RWPE2 (cell line): Measurements from ENCODE around the gene ETFB.
A peak's percentile ranks its signal among the peaks of the same experiment; 100 is the strongest.

ENCODE experiments used
- ATAC-seq: fragments of 200-7000 bp; cut with Tn5 transposase; 3 replicates; pipeline ENCODE4 v1.9.1; 2021; ENCODE audit warnings: low read depth
- DNase-seq: peaks from one replicate; pipeline ENCODE4 v3.0.0-alpha.2; 2020; ENCODE audit warnings: low spot score
- H3K27ac ChIP-seq: fragments of 450-650 bp; 2 replicates; pipeline ENCODE4 v1.5.1; 2017; ENCODE audit warnings: mild to moderate bottlenecking; ENCODE audit not compliant: poor library complexity, severe bottlenecking
- H3K27me3 ChIP-seq: fragments of 250-450 bp; sonication (Bioruptor Pico); 2 replicates; pipeline ENCODE4 v1.5.1; 2021; ENCODE audit warnings: mild to moderate bottlenecking, moderate library complexity; ENCODE audit not compliant: insufficient read depth, poor library complexity, severe bottlenecking
- H3K36me3 ChIP-seq: fragments of 250-450 bp; sonication (Bioruptor Pico); 2 replicates; pipeline ENCODE4 v1.5.1; 2020; ENCODE audit warnings: low read depth, mild to moderate bottlenecking, moderate library complexity
- H3K4me1 ChIP-seq: fragments of 250-450 bp; sonication (Bioruptor Pico); 2 replicates; pipeline ENCODE4 v1.5.1; 2021; ENCODE audit warnings: mild to moderate bottlenecking, moderate library complexity; ENCODE audit not compliant: insufficient read depth, poor library complexity, severe bottlenecking
- H3K4me3 ChIP-seq: fragments of 250-450 bp; sonication (Bioruptor Pico); 2 replicates; pipeline ENCODE4 v1.5.1; 2021; ENCODE audit warnings: mild to moderate bottlenecking, moderate library complexity; ENCODE audit not compliant: severe bottlenecking
- H3K9me3 ChIP-seq: fragments of 250-450 bp; sonication (Bioruptor Pico); 2 replicates; pipeline ENCODE4 v1.5.1; 2021; ENCODE audit warnings: mild to moderate bottlenecking, moderate library complexity; ENCODE audit not compliant: severe bottlenecking
- CTCF ChIP-seq: fragments of 450-650 bp; IDR thresholded peaks from one replicate; pipeline ENCODE4 v1.5.1; 2017; ENCODE audit warnings: mild to moderate bottlenecking, moderate library complexity; ENCODE audit not compliant: poor library complexity, severe bottlenecking

Gene ETFB

GRCh38 chr19:51339313-51339686, 26.9 kb downstream of the ETFB start:
- no peaks in the 10 kb centered on the region for H3K27me3 ChIP-seq
- no peaks in the 10 kb centered on the region for H3K36me3 ChIP-seq
- ATAC-seq (peak; percentile 1), DNase-seq (no peak)
- TF ChIP-seq CTCF: no peak
- peak overlapping the region; percentile 42 for H3K27ac ChIP-seq
- H3K4me3 ChIP-seq: peak overlapping the region; percentile 72
- no peaks in the 10 kb centered on the region for H3K9me3 ChIP-seq
- no peaks in the 10 kb centered on the region for H3K4me1 ChIP-seq

- peak; percentile 78 for ATAC-seq
- H3K4me1 ChIP-seq: no peaks in the 10 kb centered on the region
- DNase-seq: no peak
- no peaks in the 10 kb centered on the region for H3K36me3 ChIP-seq
- no peaks in the 10 kb centered on the region for H3K9me3 ChIP-seq
- peak overlapping the region; percentile 72 for H3K4me3 ChIP-seq
- H3K27me3 ChIP-seq: no peaks in the 10 kb centered on the region
- peak; percentile 96 for TF ChIP-seq CTCF
- H3K27ac ChIP-seq: peak overlapping the region; percentile 42
These were observed 27.4 kb downstream of the ETFB start for GRCh38 chr19:51338563-51339312.

GRCh38 chr19:51337861-51338562, 28.2 kb downstream of the ETFB start:
- H3K27ac ChIP-seq: no peak overlapping the region
- no peaks in the 10 kb centered on the region for H3K9me3 ChIP-seq
- H3K4me1 ChIP-seq: no peaks in the 10 kb centered on the region
- H3K27me3 ChIP-seq: no peaks in the 10 kb centered on the region
- TF ChIP-seq CTCF: no peak
- no peak for ATAC-seq
- H3K36me3 ChIP-seq: no peaks in the 10 kb centered on the region
- no peak overlapping the region for H3K4me3 ChIP-seq
- DNase-seq: no peak

GRCh38 chr19:51337141-51337860, 28.9 kb downstream of the ETFB start:
- Histone ChIP-seq H3K4me3 (no peak overlapping the region), H3K9me3 (no peaks in the 10 kb centered on the region), H3K36me3 (no peaks in the 10 kb centered on the region), H3K4me1 (no peaks in the 10 kb centered on the region), H3K27ac (no peak overlapping the region), H3K27me3 (no peaks in the 10 kb centered on the region)
- DNase-seq (no peak), ATAC-seq (no peak)
- TF ChIP-seq CTCF: no peak
